Lung (tissue), 12 donors: Measurements from ENCODE around the gene GP9. TPM values are rescaled to one million over a fixed set of nuclear protein-coding genes. Genes with fewer than 3 reads are reported as not detected.

Source experiments
- ATAC-seq: fragments of 200-7000 bp; cut with Tn5 transposase; one replicate; pipeline ENCODE4 v1.9.1; 2020; ENCODE audit warnings: moderate number of reproducible peaks; ENCODE audit not compliant: insufficient read depth, low FRiP score
- DNase-seq, 3 donors: peaks; one replicate each; pipeline ENCODE4 v3.0.0-alpha.2; 2013 to 2017
- H3K27ac ChIP-seq, 2 donors: one replicate each; pipeline ENCODE4 v1.5.1; 2013; ENCODE audit warnings: mild to moderate bottlenecking in 2 of 2, moderate library complexity in 2 of 2, control low read depth in 1 of 2, inconsistent platforms in 1 of 2, low read depth in 1 of 2, low read length in 1 of 2
- H3K27me3 ChIP-seq, 3 donors: one replicate each; pipeline ENCODE4 v1.5.1; 2013; ENCODE audit warnings: low read length in 2 of 3; ENCODE audit not compliant: control insufficient read depth in 3 of 3, insufficient read depth in 3 of 3
- H3K36me3 ChIP-seq, 4 donors: one replicate each; pipeline ENCODE4 v1.5.1; 2013; ENCODE audit warnings: low read length in 4 of 4, mild to moderate bottlenecking in 1 of 4, moderate library complexity in 1 of 4; ENCODE audit not compliant: control insufficient read depth in 4 of 4, insufficient read depth in 4 of 4
- H3K4me1 ChIP-seq, 5 donors: one replicate each; pipeline ENCODE4 v1.5.1; 2013; ENCODE audit warnings: low read length in 5 of 5, mild to moderate bottlenecking in 2 of 5, moderate library complexity in 1 of 5; ENCODE audit not compliant: control insufficient read depth in 5 of 5, insufficient read depth in 5 of 5
- H3K4me3 ChIP-seq: one replicate; pipeline ENCODE4 v1.5.1; 2013; ENCODE audit warnings: mild to moderate bottlenecking, control low read depth, moderate library complexity
- H3K9ac ChIP-seq, 2 donors: one replicate each; pipeline ENCODE4 v1.5.1; 2013; ENCODE audit warnings: low read length in 2 of 2, control low read depth in 1 of 2; ENCODE audit not compliant: insufficient read depth in 1 of 2
- H3K9me3 ChIP-seq, 4 donors: one replicate each; pipeline ENCODE4 v1.5.1; 2013; ENCODE audit warnings: low read length in 3 of 4, mild to moderate bottlenecking in 1 of 4, moderate library complexity in 1 of 4; ENCODE audit not compliant: control insufficient read depth in 4 of 4, insufficient read depth in 3 of 4
- CTCF ChIP-seq: IDR thresholded peaks from 2 replicates; pipeline ENCODE4 v1.5.1; 2012; ENCODE audit warnings: mild to moderate bottlenecking; ENCODE audit errors: control extremely low read depth, extremely low read depth
- WGBS, 2 donors: extraction: QIAGEN DNeasy Blood & Tissue Kit; methylation state at CpG; one replicate each; pipeline ENCODE4 v1.1.7; 2013; 5-methylcytosine and 5-hydroxymethylcytosine counted together
- polyA plus RNA-seq, 2 donors: library from polyadenylated mRNA; stranded (reverse); fragments of 200-250 nt; gene quantifications; one replicate each; pipeline ENCODE4 v1.2.1, GENCODE V29; 2013
- total RNA-seq, 2 donors: library from RNA; depleted of rRNA in 1 of 2; stranded (reverse); fragments of >200 nt in 1 of 2; gene quantifications; one replicate each; pipeline ENCODE4 v1.2.1, GENCODE V29; 2014 to 2021
- donor health status: control.
- donor health status: control.
- donor health status: Bipolar disorder and iron deficiency.
- donor health status: healthy.
- donor health status: DM: yes; HTN: yes; CAD: no.

The GP9 gene
- total and polyA plus RNA-seq, 4 donors = 0.40 to 6.2 (median 2.2) TPM

- Histone ChIP-seq H3K4me3 (no peak overlapping the region), H3K9ac (no peak overlapping the region), H3K27ac (peak overlapping the region in 1 of 2 donors; percentile 73), H3K9me3 (no peaks in the 10 kb centered on the region), H3K36me3 (no peaks in the 10 kb centered on the region), H3K27me3 (no peaks in the 10 kb centered on the region), H3K4me1 (peaks cover 8 to 65% (median 17%) of the 10 kb centered on the region in 5 donors)
- ATAC-seq (no peak), DNase-seq (peak in 1 of 3 donors; percentile 10)
- TF ChIP-seq CTCF = no peak
- WGBS, 2 donors = 72 to 89% methylated on average over 15 of the region's 15 CpGs
Measured at GRCh38 chr3:129025108-129025507, 35.5 kb upstream of the GP9 start.

GRCh38 chr3:129025691-129026435, 34.7 kb upstream of the GP9 start:
- DNase-seq (peak; percentile 86 to 91 (median 88)), ATAC-seq (no peak)
- no peaks in the 10 kb centered on the region for H3K9me3 ChIP-seq
- 57 to 79% methylated on average over 8 of the region's 8 CpGs for WGBS, 2 donors
- H3K27me3 ChIP-seq = no peaks in the 10 kb centered on the region
- H3K27ac ChIP-seq = peak overlapping the region; percentile 1 to 73
- no peak overlapping the region for H3K9ac ChIP-seq
- no peak for TF ChIP-seq CTCF
- H3K4me1 ChIP-seq = peaks cover 8 to 57% (median 13%) of the 10 kb centered on the region in 5 donors
- no peak overlapping the region for H3K4me3 ChIP-seq
- H3K36me3 ChIP-seq = no peaks in the 10 kb centered on the region

GRCh38 chr3:129026728-129027543, 33.6 kb upstream of the GP9 start:
- DNase-seq = peak; percentile 90 to 94 (median 92)
- Histone ChIP-seq H3K9ac (no peak overlapping the region), H3K9me3 (no peaks in the 10 kb centered on the region), H3K27ac (peak overlapping the region; percentile 2 to 73), H3K4me1 (peaks cover 8 to 46% (median 11%) of the 10 kb centered on the region in 5 donors), H3K27me3 (no peaks in the 10 kb centered on the region), H3K4me3 (peak overlapping the region; percentile 7), H3K36me3 (peaks cover 0 to 5% (median 0%) of the 10 kb centered on the region in 4 donors)
- WGBS, 2 donors = 5 to 7% methylated on average over 53 to 54 of the region's 54 CpGs
- peak; percentile 97 for ATAC-seq
- TF ChIP-seq CTCF = peak; percentile 57
